ENCODE results near the gene EPHB1.
A peak's percentile ranks its signal among the peaks of the same experiment; 100 is the strongest.

The EPHB1 gene

GRCh38 chr3:134916276-134916961, 121.4 kb downstream of the EPHB1 start:
- DNase-seq, result no peak

- no peak for DNase-seq
These were observed 122.6 kb downstream of the EPHB1 start for GRCh38 chr3:134917631-134918030.

GRCh38 chr3:134918441-134918840, 123.4 kb downstream of the EPHB1 start:
- no peak for DNase-seq

GRCh38 chr3:134922101-134922500, 127.0 kb downstream of the EPHB1 start:
- no peak for DNase-seq

GRCh38 chr3:134922866-134923265, 127.8 kb downstream of the EPHB1 start:
- no peak for DNase-seq

- DNase-seq, result no peak
These were observed 128.2 kb downstream of the EPHB1 start for GRCh38 chr3:134923286-134923685.

- DNase-seq, result no peak
These were observed 132.5 kb downstream of the EPHB1 start for GRCh38 chr3:134927599-134927998.

- no peak for DNase-seq
These were observed 133.3 kb downstream of the EPHB1 start for GRCh38 chr3:134928392-134928791.

GRCh38 chr3:134928819-134929218, 133.8 kb downstream of the EPHB1 start:
- DNase-seq, result no peak

- no peak for DNase-seq
These were observed 134.9 kb downstream of the EPHB1 start for GRCh38 chr3:134929976-134930375.

GRCh38 chr3:134931045-134931785, 136.2 kb downstream of the EPHB1 start:
- no peak for DNase-seq

- DNase-seq, result peak; percentile 38
These were observed 137.0 kb downstream of the EPHB1 start for GRCh38 chr3:134932035-134932434.

- DNase-seq, result no peak
These were observed 138.9 kb downstream of the EPHB1 start for GRCh38 chr3:134933997-134934396.

GRCh38 chr3:134934933-134935332, 139.9 kb downstream of the EPHB1 start:
- no peak for DNase-seq

GRCh38 chr3:134937256-134938028, 142.4 kb downstream of the EPHB1 start:
- DNase-seq, result no peak

GRCh38 chr3:134938029-134938525, 143.0 kb downstream of the EPHB1 start:
- DNase-seq, result no peak

GRCh38 chr3:134939978-134940377, 144.9 kb downstream of the EPHB1 start:
- DNase-seq, result no peak

GRCh38 chr3:134941820-134942219, 146.8 kb downstream of the EPHB1 start:
- DNase-seq, result no peak

- DNase-seq, result no peak
These were observed 149.4 kb downstream of the EPHB1 start for GRCh38 chr3:134944429-134944828.

GRCh38 chr3:134949150-134949549, 154.1 kb downstream of the EPHB1 start:
- DNase-seq, result no peak

GRCh38 chr3:134952371-134952770, 157.3 kb downstream of the EPHB1 start:
- DNase-seq, result no peak

GRCh38 chr3:134955874-134956273, 160.8 kb downstream of the EPHB1 start:
- DNase-seq, result no peak

- no peak for DNase-seq
These were observed 161.3 kb downstream of the EPHB1 start for GRCh38 chr3:134956395-134956794.

- DNase-seq, result no peak
These were observed 161.8 kb downstream of the EPHB1 start for GRCh38 chr3:134956844-134957243.

Measured in NCI-H1694 (cell line).